DOHH2 (cell line): ENCODE measurements around the gene USP49.

Experiments used
- H3F3A ChIP-seq: fragments of 200-600 bp; sonication (generic), shearing (Covaris generic); 2 replicates; pipeline ENCODE4 v1.6.0; 2016; ENCODE audit warnings: antibody characterized with exemption, mild to moderate bottlenecking; ENCODE audit not compliant: control insufficient read depth, insufficient read depth
- H3K27ac ChIP-seq: fragments of 200-600 bp; sonication (generic); 2 replicates; pipeline ENCODE4 v1.5.1; 2014; ENCODE audit warnings: low read depth, mild to moderate bottlenecking, low read length, moderate library complexity
- H3K27me3 ChIP-seq: fragments of 200-600 bp; sonication (generic); 2 replicates; pipeline ENCODE4 v1.6.1; 2014; ENCODE audit warnings: mild to moderate bottlenecking, low read length, mixed read lengths; ENCODE audit not compliant: control insufficient read depth
- H3K36me3 ChIP-seq: fragments of 200-600 bp; sonication (generic); 2 replicates; pipeline ENCODE4 v1.6.1; 2014; ENCODE audit warnings: mild to moderate bottlenecking, low read length, moderate library complexity, mixed read lengths; ENCODE audit not compliant: control insufficient read depth
- H3K4me1 ChIP-seq: fragments of 200-600 bp; sonication (generic); 2 replicates; pipeline ENCODE4 v1.6.1; 2014; ENCODE audit warnings: mild to moderate bottlenecking, low read length, mixed read lengths; ENCODE audit not compliant: control insufficient read depth
- H3K4me2 ChIP-seq: fragments of 200-600 bp; sonication (generic); 2 replicates; pipeline ENCODE4 v1.6.0; 2014; ENCODE audit warnings: mild to moderate bottlenecking, low read length, moderate library complexity
- H3K4me3 ChIP-seq: fragments of 200-600 bp; sonication (generic); 2 replicates; pipeline ENCODE4 v1.5.1; 2014; ENCODE audit warnings: mild to moderate bottlenecking, low read length, mixed read lengths
- H3K79me2 ChIP-seq: fragments of 200-600 bp; sonication (generic); 2 replicates; pipeline ENCODE4 v1.6.1; 2014; ENCODE audit warnings: mild to moderate bottlenecking, low read length, mixed read lengths; ENCODE audit not compliant: control insufficient read depth
- H3K9me2 ChIP-seq: fragments of 200-600 bp; sonication (generic); replicated peaks from 2 replicates; pipeline ENCODE4 v1.6.1; 2014; ENCODE audit warnings: mild to moderate bottlenecking, low read length, mixed read lengths; ENCODE audit not compliant: control insufficient read depth
- H3K9me3 ChIP-seq: fragments of 200-600 bp; sonication (generic); 2 replicates; pipeline ENCODE4 v1.6.1; 2014; ENCODE audit warnings: antibody characterized with exemption, low read length, mixed read lengths; ENCODE audit not compliant: control insufficient read depth, insufficient read depth
- H4K20me1 ChIP-seq: fragments of 200-600 bp; sonication (generic); 2 replicates; pipeline ENCODE4 v1.6.0; 2014; ENCODE audit warnings: low read depth, mild to moderate bottlenecking, antibody characterized with exemption, low read length, moderate library complexity; ENCODE audit not compliant: control insufficient read depth, insufficient read depth
- CTCF ChIP-seq: fragments of 200-600 bp; sonication (generic); IDR thresholded peaks from one replicate; pipeline ENCODE4 v1.5.1; 2014; ENCODE audit warnings: antibody characterized with exemption, mild to moderate bottlenecking, low read depth, low read length; ENCODE audit not compliant: poor library complexity, severe bottlenecking
- EZH2phosphoT487 ChIP-seq: fragments of 200-600 bp; sonication (generic); IDR thresholded peaks from 2 replicates; pipeline ENCODE4 v1.6.1; 2017; ENCODE audit warnings: borderline replicate concordance, mild to moderate bottlenecking, antibody characterized with exemption, low read length, moderate library complexity, mixed read lengths

Gene USP49

GRCh38 chr6:41805830-41806774, 89.1 kb downstream of the USP49 start:
- no peaks in the 10 kb centered on the region for H3K27me3 ChIP-seq
- no peak overlapping the region for H3K27ac ChIP-seq
- no peaks in the 10 kb centered on the region for H3K4me1 ChIP-seq
- no peak overlapping the region for H3K4me2 ChIP-seq
- no peaks in the 10 kb centered on the region for H3K9me2 ChIP-seq
- H3K79me2 ChIP-seq: no peaks in the 10 kb centered on the region
- no peak overlapping the region for H3K4me3 ChIP-seq
- no peaks in the 10 kb centered on the region for H3K9me3 ChIP-seq
- H4K20me1 ChIP-seq: no peaks in the 10 kb centered on the region
- TF ChIP-seq EZH2phosphoT487 (no peak), CTCF (no peak)
- no peaks in the 10 kb centered on the region; the same call in 1 of the 2 replicates for H3F3A ChIP-seq
- peaks cover 9% of the 10 kb centered on the region; the same call in 1 of the 2 replicates for H3K36me3 ChIP-seq

- Histone ChIP-seq H3K27me3 (no peaks in the 10 kb centered on the region), H3K4me1 (no peaks in the 10 kb centered on the region), H3K9me2 (no peaks in the 10 kb centered on the region), H3K27ac (no peak overlapping the region), H3K9me3 (no peaks in the 10 kb centered on the region), H3K36me3 (peaks cover 24% of the 10 kb centered on the region; the same call in 1 of the 2 replicates), H3K4me2 (no peak overlapping the region), H3K79me2 (no peaks in the 10 kb centered on the region), H3F3A (no peaks in the 10 kb centered on the region; the same call in 1 of the 2 replicates), H3K4me3 (no peak overlapping the region), H4K20me1 (no peaks in the 10 kb centered on the region)
- TF ChIP-seq EZH2phosphoT487 (no peak), CTCF (peak; percentile 48)
Observed at GRCh38 chr6:41801380-41801779, 93.8 kb downstream of the USP49 start.

GRCh38 chr6:41799559-41799911, 95.6 kb downstream of the USP49 start:
- Histone ChIP-seq H3K36me3 (peaks cover 23% of the 10 kb centered on the region; the same call in 1 of the 2 replicates), H3K27ac (no peak overlapping the region), H4K20me1 (no peaks in the 10 kb centered on the region), H3K4me3 (no peak overlapping the region), H3K4me1 (no peaks in the 10 kb centered on the region), H3F3A (no peaks in the 10 kb centered on the region; the same call in 1 of the 2 replicates), H3K79me2 (no peaks in the 10 kb centered on the region), H3K4me2 (no peak overlapping the region), H3K27me3 (no peaks in the 10 kb centered on the region), H3K9me3 (no peaks in the 10 kb centered on the region), H3K9me2 (no peaks in the 10 kb centered on the region)
- TF ChIP-seq EZH2phosphoT487 (no peak), CTCF (no peak)
